DOHH2 (cell line): Measurements from ENCODE around the gene CHEK2.

Experiments
- H3F3A ChIP-seq: fragments of 200-600 bp; sonication (generic), shearing (Covaris generic); 2 replicates; pipeline ENCODE4 v1.6.0; 2016; ENCODE audit warnings: antibody characterized with exemption, mild to moderate bottlenecking; ENCODE audit not compliant: control insufficient read depth, insufficient read depth
- H3K27ac ChIP-seq: fragments of 200-600 bp; sonication (generic); 2 replicates; pipeline ENCODE4 v1.5.1; 2014; ENCODE audit warnings: low read depth, mild to moderate bottlenecking, low read length, moderate library complexity
- H3K27me3 ChIP-seq: fragments of 200-600 bp; sonication (generic); 2 replicates; pipeline ENCODE4 v1.6.1; 2014; ENCODE audit warnings: mild to moderate bottlenecking, low read length, mixed read lengths; ENCODE audit not compliant: control insufficient read depth
- H3K36me3 ChIP-seq: fragments of 200-600 bp; sonication (generic); 2 replicates; pipeline ENCODE4 v1.6.1; 2014; ENCODE audit warnings: mild to moderate bottlenecking, low read length, moderate library complexity, mixed read lengths; ENCODE audit not compliant: control insufficient read depth
- H3K4me1 ChIP-seq: fragments of 200-600 bp; sonication (generic); 2 replicates; pipeline ENCODE4 v1.6.1; 2014; ENCODE audit warnings: mild to moderate bottlenecking, low read length, mixed read lengths; ENCODE audit not compliant: control insufficient read depth
- H3K4me2 ChIP-seq: fragments of 200-600 bp; sonication (generic); 2 replicates; pipeline ENCODE4 v1.6.0; 2014; ENCODE audit warnings: mild to moderate bottlenecking, low read length, moderate library complexity
- H3K4me3 ChIP-seq: fragments of 200-600 bp; sonication (generic); 2 replicates; pipeline ENCODE4 v1.5.1; 2014; ENCODE audit warnings: mild to moderate bottlenecking, low read length, mixed read lengths
- H3K79me2 ChIP-seq: fragments of 200-600 bp; sonication (generic); 2 replicates; pipeline ENCODE4 v1.6.1; 2014; ENCODE audit warnings: mild to moderate bottlenecking, low read length, mixed read lengths; ENCODE audit not compliant: control insufficient read depth
- H3K9me2 ChIP-seq: fragments of 200-600 bp; sonication (generic); replicated peaks from 2 replicates; pipeline ENCODE4 v1.6.1; 2014; ENCODE audit warnings: mild to moderate bottlenecking, low read length, mixed read lengths; ENCODE audit not compliant: control insufficient read depth
- H3K9me3 ChIP-seq: fragments of 200-600 bp; sonication (generic); 2 replicates; pipeline ENCODE4 v1.6.1; 2014; ENCODE audit warnings: antibody characterized with exemption, low read length, mixed read lengths; ENCODE audit not compliant: control insufficient read depth, insufficient read depth
- H4K20me1 ChIP-seq: fragments of 200-600 bp; sonication (generic); 2 replicates; pipeline ENCODE4 v1.6.0; 2014; ENCODE audit warnings: low read depth, mild to moderate bottlenecking, antibody characterized with exemption, low read length, moderate library complexity; ENCODE audit not compliant: control insufficient read depth, insufficient read depth
- EZH2phosphoT487 ChIP-seq: fragments of 200-600 bp; sonication (generic); IDR thresholded peaks from 2 replicates; pipeline ENCODE4 v1.6.1; 2017; ENCODE audit warnings: borderline replicate concordance, mild to moderate bottlenecking, antibody characterized with exemption, low read length, moderate library complexity, mixed read lengths
- TF ChIP-seq, protein P1 (sequence below): fragments of 200-600 bp; sonication (generic); IDR thresholded peaks from one replicate; pipeline ENCODE4 v1.5.1; 2014; ENCODE audit warnings: antibody characterized with exemption, mild to moderate bottlenecking, low read depth, low read length; ENCODE audit not compliant: poor library complexity, severe bottlenecking

Gene CHEK2

GRCh38 chr22:28750471-28750881 is 8.9 kb upstream of the CHEK2 start:
- TF ChIP-seq EZH2phosphoT487: no peak
- TF ChIP-seq, protein P1, sequence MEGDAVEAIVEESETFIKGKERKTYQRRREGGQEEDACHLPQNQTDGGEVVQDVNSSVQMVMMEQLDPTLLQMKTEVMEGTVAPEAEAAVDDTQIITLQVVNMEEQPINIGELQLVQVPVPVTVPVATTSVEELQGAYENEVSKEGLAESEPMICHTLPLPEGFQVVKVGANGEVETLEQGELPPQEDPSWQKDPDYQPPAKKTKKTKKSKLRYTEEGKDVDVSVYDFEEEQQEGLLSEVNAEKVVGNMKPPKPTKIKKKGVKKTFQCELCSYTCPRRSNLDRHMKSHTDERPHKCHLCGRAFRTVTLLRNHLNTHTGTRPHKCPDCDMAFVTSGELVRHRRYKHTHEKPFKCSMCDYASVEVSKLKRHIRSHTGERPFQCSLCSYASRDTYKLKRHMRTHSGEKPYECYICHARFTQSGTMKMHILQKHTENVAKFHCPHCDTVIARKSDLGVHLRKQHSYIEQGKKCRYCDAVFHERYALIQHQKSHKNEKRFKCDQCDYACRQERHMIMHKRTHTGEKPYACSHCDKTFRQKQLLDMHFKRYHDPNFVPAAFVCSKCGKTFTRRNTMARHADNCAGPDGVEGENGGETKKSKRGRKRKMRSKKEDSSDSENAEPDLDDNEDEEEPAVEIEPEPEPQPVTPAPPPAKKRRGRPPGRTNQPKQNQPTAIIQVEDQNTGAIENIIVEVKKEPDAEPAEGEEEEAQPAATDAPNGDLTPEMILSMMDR: no peak
- H3K9me3 ChIP-seq: no peaks in the 10 kb centered on the region
- H3K4me2 ChIP-seq: no peak overlapping the region
- no peaks in the 10 kb centered on the region for H3K9me2 ChIP-seq
- H4K20me1 ChIP-seq: no peaks in the 10 kb centered on the region
- no peaks in the 10 kb centered on the region for H3K27me3 ChIP-seq
- no peak overlapping the region for H3K4me3 ChIP-seq
- no peaks in the 10 kb centered on the region for H3K4me1 ChIP-seq
- H3K27ac ChIP-seq: no peak overlapping the region
- no peaks in the 10 kb centered on the region for H3F3A ChIP-seq
- no peaks in the 10 kb centered on the region for H3K79me2 ChIP-seq
- H3K36me3 ChIP-seq: peaks cover 43% of the 10 kb centered on the region

DNA sequence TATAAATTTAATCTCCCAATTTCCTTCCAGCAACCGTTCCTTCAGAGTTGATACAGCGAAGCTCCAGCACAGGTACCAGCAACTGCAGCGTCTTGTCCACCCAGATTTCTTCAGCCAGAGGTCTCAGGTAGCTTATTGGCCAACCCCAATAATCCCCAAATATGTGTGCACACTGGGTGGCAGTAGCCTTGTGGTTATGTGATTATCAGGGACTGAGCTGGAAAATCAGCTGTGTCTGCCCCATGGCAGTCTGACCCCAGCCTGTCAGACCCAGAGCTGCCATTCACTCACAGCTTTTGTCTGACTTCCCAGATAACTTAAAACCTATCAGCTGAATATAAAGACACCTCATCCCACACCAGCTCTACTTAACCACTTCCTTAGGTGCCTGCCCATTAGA is 2.2 kb upstream of the CHEK2 start:
- H3K9me3 ChIP-seq: no peaks in the 10 kb centered on the region
- no peak overlapping the region for H3K27ac ChIP-seq
- no peaks in the 10 kb centered on the region for H3K9me2 ChIP-seq
- peaks cover 22% of the 10 kb centered on the region for H3K4me1 ChIP-seq
- H4K20me1 ChIP-seq: peaks cover 6% of the 10 kb centered on the region; the same call in 1 of the 2 replicates
- TF ChIP-seq, protein P1: no peak
- TF ChIP-seq EZH2phosphoT487: no peak
- no peak overlapping the region for H3K4me3 ChIP-seq
- H3F3A ChIP-seq: peaks cover 5% of the 10 kb centered on the region
- peaks cover 47% of the 10 kb centered on the region for H3K36me3 ChIP-seq
- H3K79me2 ChIP-seq: peaks cover 40% of the 10 kb centered on the region
- H3K4me2 ChIP-seq: 0 out of 2 replicates have a peak overlapping the region, but pooled peaks have one; percentile 87
- no peaks in the 10 kb centered on the region for H3K27me3 ChIP-seq

DNA sequence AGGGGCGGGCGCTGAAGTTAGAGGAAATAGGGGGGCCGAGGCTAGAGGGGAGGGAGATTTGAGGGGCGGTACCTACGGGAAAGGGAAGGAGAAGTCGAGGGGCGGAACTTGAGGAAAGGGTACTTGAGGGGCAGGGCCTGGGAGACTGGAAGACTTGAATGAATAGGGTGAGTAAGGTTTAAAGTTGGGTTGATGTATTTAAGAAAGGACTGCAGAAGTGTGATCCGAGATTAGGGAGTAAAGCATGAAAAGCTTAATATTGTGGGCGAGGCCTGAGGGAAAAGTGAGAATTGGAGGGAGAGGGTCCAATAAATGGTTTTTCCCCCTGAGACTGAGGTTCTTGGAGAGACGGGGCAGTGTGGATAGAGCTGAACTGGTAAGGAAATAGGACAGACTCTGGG is 942 bp upstream of the CHEK2 start:
- Histone ChIP-seq H3K36me3 (peaks cover 52% of the 10 kb centered on the region), H3K4me2 (peak overlapping the region; percentile 87), H3K9me3 (no peaks in the 10 kb centered on the region), H3K4me3 (peak overlapping the region; percentile 90), H3K79me2 (peaks cover 53% of the 10 kb centered on the region), H3K27me3 (no peaks in the 10 kb centered on the region), H4K20me1 (peaks cover 6% of the 10 kb centered on the region; the same call in 1 of the 2 replicates), H3K4me1 (peaks cover 22% of the 10 kb centered on the region), H3K9me2 (no peaks in the 10 kb centered on the region), H3K27ac (peak overlapping the region; percentile 88; the same call in 1 of the 2 replicates), H3F3A (peaks cover 5% of the 10 kb centered on the region)
- TF ChIP-seq EZH2phosphoT487: no peak
- TF ChIP-seq, protein P1: no peak
